HG02943 (cell line): ENCODE data around the gene NELL2.

Experiments
- ATAC-seq: cut with Tn5 transposase; IDR thresholded peaks from one replicate; pipeline ENCODE4 v1.9.1; 2021; ENCODE audit warnings: mild to moderate bottlenecking, low read depth, moderate library complexity; ENCODE audit not compliant: unreplicated experiment

NELL2 gene

GRCh38 chr12:44500423-44500822, 375.7 kb downstream of the NELL2 start:
- ATAC-seq: no peak

- ATAC-seq: no peak
These were observed 379.1 kb downstream of the NELL2 start for GRCh38 chr12:44497044-44497443.

DNA sequence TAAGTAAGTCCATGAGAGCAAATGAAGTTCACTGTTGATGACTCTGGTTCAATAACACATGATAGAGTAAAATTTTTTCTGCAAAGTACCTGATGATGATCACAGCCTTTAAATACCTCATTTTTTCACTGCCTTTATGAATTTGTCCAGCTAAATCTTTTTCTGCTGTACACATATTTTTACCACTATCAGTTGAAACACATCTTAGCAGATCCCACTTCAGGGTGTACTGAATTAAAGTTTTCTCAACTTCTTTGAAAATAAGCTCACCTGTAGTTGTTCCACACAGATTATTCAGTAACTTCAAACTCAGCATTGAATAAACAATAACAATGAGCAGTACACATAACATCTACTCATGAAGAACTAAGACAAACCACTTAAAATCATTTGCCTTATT, 385.9 kb downstream of the NELL2 start:
- ATAC-seq: no peak

DNA sequence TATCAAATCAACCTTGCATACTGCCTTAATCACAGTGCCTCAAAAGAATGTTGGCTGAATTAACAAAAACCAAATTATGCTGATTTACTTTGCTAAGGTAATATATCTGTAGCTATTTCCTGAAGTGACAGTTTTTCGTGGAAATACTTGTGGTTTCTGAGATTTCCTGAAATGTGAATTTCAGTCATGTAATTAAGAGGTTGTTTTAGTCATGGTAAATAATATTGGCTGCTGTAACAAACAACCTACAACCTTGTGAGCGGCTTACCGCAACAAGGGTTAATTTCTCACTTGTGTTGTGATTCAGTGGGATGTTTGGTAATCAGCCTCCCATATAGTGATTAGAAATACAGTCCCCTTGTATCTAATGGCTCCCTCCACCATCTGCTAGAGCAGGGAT, 387.9 kb downstream of the NELL2 start:
- ATAC-seq: no peak

DNA sequence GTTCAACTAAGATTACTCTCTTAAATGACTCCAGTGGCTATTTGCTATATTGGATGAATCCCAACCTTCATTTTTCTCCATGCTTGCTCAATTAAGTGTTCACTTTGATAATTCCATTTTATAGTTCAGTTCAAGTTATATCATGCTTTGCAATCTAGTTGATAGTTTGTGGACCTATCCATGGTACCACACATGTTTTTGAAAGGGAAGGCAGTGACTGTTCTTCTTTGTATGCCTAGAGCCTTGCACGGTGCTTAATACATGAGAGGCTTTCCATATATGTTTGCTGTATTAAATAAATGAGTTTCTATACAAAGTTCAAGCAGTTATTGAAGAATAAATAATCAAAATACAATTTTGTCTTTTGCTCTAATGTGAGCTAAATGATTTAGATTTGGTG, 391.3 kb downstream of the NELL2 start:
- no peak for ATAC-seq

- no peak for ATAC-seq
These were observed 398.7 kb downstream of the NELL2 start for GRCh38 chr12:44477331-44477980.

DNA sequence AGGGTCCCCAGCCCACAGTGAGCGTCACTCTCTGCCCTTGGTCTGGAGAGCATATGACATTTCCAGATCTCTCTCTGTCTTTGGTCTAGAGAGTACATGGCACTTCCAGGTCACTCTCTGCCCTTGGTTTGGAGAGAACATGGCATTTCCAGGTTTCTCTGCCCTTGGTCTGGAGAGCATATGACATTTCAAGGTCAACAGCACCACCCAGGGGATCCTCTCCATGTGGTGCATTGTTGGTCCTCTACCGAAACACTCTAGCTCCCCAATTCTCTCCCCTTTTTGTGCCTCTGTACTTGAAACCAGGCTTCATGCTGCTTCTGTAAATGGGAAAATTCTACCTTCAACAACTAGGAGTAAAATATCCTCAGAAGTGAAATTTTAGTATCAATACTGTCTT, 399.4 kb downstream of the NELL2 start:
- ATAC-seq: no peak

DNA sequence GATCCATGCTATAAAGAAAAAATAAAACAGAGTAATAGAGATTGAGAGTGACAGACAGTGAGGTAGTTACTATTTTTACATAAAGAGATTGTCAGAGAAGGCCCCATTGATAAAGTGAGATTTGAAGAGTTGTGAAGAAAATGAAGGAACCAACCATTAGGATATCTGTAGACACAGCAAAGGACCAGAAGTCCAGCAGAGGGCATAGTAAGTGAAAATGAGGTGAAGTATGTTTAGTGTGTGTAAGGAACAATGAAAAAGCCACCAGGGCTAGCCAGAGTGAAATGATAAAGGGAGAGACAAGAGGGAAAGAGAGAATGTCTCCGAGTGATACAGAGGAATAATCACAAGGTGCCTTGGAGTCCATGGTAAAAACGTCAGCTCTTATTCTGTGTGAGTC, 411.0 kb downstream of the NELL2 start:
- no peak for ATAC-seq

GRCh38 chr12:44464180-44464579, 411.9 kb downstream of the NELL2 start:
- no peak for ATAC-seq

DNA sequence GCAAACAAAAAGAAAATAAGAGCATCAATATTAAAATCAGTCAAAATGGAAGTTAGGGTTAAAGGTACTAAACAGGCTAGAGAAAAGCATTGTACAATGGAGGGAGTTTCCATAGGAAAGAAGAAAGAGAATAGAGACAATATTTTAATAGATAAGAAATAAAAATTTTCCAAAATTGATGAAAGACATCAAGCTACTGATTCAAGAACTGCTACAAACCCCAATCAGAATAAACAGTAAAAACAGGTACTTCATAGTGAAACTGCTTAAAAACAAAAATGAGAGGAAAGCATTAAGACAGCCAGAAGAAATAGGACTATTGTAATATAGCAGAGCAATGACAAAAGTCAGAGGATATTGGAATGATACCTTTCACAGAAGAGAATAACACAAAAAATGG, 413.4 kb downstream of the NELL2 start:
- ATAC-seq: no peak

DNA sequence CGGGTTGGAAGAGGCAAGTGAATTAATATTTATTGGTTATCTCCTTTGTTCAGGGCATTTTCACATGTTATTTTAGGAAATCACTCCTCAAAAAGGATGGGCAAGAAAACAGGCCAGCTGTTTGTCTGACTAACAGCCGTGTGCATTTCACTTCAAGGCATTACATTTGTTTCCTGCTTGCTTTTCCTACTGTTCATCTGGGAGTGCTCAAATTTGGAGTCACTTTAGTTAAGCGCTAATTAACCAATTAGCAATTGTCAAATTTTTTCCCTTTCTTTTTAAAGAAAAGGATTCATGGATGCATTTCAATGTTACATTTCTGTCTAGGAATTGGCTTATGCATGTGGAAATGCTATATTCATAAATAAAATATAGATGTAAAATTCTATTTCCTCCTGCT, 415.9 kb downstream of the NELL2 start:
- no peak for ATAC-seq

DNA sequence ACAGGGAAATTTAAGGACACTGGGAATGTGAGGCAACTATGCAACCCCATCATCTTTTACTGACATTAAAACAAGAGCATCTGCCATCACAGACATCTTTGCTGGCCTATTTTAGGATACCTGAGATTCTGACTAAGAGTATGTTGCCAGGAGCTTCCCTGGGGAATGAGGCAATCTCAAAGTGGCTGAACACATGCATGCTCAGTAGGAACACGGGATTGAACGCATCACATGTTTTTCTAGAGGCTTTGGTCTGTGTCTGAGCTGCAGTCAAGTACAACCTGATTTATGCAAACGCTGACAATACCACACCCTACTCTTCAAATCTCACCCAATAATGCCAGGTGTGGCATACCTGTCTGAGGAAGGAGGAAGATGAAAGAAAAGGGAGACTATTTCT, 416.5 kb downstream of the NELL2 start:
- no peak for ATAC-seq
